PC-9 (cell line): ENCODE results near the gene MYCT1.

Experiments used
- EZH2 ChIP-seq: fragments of 200-600 bp; sonication (generic); IDR thresholded peaks from 2 replicates; pipeline ENCODE4 v1.8.0; 2017; ENCODE audit warnings: antibody characterized with exemption, low read depth
- TF ChIP-seq, protein P1 (sequence below): fragments of 200-600 bp; sonication (generic); conservative IDR thresholded peaks from 2 replicates; pipeline ENCODE4 v1.6.1; 2017; ENCODE audit warnings: mixed run types, antibody characterized with exemption, mild to moderate bottlenecking, moderate library complexity

DNA sequence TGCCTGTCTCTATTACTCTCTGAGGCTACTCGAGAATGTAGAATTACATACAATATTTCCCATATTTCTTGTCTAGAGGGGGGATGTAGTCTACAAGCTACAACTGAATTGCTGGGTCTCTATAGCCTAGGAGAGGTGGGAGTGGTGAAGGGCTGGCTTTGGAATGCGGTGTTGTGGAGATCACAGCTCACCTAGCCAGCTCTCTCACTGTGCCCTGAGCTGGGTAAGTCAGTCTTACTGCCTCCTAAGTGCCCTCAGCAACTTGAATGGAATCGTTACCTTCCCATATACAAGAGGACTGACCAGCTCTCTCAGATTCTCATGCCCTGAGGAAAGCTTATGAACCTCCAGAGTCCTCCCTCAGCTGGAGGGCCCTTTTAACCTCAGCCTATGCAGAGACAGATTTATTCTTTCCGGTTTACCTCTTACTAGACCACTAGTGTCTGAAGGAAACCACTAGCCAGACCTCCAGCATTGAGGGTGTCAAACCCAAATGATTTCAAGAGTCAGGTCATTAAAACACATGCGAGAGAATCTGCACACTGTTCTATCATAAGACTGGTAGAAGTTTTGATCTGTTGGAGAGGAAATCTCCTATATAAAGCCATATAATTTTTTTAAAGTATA, 73.5 kb downstream of the MYCT1 start:
- TF ChIP-seq, protein P1, sequence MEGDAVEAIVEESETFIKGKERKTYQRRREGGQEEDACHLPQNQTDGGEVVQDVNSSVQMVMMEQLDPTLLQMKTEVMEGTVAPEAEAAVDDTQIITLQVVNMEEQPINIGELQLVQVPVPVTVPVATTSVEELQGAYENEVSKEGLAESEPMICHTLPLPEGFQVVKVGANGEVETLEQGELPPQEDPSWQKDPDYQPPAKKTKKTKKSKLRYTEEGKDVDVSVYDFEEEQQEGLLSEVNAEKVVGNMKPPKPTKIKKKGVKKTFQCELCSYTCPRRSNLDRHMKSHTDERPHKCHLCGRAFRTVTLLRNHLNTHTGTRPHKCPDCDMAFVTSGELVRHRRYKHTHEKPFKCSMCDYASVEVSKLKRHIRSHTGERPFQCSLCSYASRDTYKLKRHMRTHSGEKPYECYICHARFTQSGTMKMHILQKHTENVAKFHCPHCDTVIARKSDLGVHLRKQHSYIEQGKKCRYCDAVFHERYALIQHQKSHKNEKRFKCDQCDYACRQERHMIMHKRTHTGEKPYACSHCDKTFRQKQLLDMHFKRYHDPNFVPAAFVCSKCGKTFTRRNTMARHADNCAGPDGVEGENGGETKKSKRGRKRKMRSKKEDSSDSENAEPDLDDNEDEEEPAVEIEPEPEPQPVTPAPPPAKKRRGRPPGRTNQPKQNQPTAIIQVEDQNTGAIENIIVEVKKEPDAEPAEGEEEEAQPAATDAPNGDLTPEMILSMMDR = no peak
- TF ChIP-seq EZH2 = no peak
